GM19023 (cell line): ENCODE data around the gene PSMB5.

Experiments
- ATAC-seq: cut with Tn5 transposase; IDR thresholded peaks from one replicate; pipeline ENCODE4 v1.9.1; 2021; ENCODE audit warnings: mild to moderate bottlenecking, moderate library complexity; ENCODE audit not compliant: unreplicated experiment

The PSMB5 gene

DNA sequence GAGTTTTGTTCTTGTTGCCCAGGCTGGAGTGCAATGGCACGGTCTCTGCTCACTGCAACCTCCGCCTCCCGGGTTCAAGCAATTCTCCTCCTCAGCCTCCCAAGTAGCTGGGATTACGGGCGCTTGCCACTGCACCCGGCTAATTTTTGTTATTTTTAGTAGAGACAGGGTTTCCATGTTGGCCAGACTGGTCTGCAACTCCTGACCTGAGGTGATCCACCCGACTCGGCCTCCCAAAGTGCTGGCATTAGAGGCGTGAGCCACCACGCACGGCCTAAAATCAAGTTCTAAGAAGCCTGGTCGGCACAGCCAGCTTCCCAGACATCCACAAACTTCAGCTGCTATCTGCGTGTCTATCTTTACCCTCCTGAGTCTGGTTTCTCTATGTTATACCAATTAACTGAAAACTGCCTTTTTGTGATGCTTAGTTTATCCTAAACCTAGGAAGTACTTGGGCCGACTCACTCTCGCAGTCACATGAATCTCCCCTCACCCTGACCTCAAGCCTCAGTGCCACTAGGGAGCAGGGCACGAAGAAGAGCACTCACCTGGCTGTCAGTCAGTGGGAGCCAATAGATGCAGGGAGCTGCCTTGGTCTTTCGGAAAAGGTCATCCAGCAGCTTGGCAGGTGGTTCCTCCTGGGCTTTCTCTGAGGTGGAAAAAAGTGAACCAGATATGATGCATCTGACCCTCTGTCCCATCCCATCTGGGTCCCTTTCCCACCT is 26.0 kb upstream of the PSMB5 start:
- no peak for ATAC-seq

- no peak for ATAC-seq
These were observed 24.2 kb upstream of the PSMB5 start for GRCh38 chr14:23058654-23059504.

- peak; percentile 60 for ATAC-seq
These were observed 23.3 kb upstream of the PSMB5 start for GRCh38 chr14:23057757-23058653.

- ATAC-seq, result peak; percentile 44
These were observed 22.5 kb upstream of the PSMB5 start, which contains the start of gene CDH24 for GRCh38 chr14:23056956-23057756. CDH24 (minus strand) TSS chr14:23057520; CDS start chr14:23055733, 1,787 bp downstream.

GRCh38 chr14:23056145-23056955 is 21.6 kb upstream of the PSMB5 start:
- peak; percentile 69 for ATAC-seq

DNA sequence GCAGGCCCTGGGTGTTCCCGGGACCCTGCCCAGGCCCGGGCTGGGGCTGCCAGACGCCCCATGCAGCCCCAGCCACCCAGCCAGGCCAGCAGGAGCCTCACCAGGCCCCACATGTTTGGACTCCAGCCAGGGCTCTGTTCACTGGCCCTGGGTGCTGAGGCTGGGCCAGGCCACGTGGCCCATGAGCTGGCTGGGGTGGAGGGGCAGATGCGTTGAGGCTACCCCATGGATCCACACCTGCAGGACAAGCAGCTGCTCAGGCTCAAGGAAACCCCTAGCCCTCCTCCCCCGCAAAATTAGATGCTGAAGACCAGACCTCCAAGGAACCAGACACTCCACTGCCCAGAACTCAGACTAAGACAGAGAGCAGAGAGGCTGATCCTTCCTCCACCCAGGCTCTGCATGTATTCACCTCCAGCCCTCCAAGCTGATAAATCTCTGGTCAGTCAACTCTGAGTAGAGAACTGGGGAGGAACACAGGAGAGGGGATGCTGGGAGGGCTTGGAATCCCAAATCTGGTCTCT is 21.0 kb upstream of the PSMB5 start:
- ATAC-seq, result no peak

DNA sequence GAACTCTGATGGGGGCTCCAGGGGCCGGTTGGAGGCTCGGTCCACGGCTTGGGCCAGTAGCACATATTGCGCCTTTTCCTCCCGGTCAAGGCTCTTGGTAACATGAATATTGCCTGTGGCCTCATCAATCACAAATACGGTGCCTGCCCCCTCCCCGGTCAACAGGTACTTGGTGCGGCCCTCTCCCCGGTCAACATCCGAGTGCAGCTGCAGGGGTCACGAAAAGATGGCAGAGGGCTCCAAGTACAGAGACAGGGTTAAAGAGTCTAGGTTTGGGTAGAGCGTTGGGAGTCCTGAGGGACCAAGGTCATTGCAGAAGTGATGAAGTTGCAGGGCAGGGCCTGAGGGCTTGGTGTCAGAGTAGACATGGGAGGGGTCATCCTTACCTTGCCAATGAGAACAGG is 20.4 kb upstream of the PSMB5 start:
- ATAC-seq, result no peak

GRCh38 chr14:23054000-23054811 is 19.5 kb upstream of the PSMB5 start:
- ATAC-seq, result no peak

DNA sequence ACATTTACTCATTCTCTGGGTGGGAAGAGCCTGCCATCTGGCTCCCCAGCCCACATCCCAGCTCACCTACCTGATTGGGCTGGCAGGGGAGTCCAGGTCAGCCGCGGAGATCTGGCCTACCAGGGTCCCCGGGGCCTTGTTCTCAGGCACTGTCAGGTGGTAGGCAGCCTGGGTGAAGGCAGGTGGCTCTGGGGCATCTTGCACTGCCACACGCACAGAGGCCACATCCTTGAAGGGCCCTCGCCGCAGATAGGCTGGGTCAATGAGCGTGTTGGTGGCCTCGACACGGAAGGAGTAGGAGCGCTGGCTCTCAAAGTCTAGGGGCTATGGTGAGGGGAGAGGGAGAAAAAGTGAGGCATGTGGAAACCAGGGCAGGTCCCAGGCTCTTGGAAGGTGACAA is 18.7 kb upstream of the PSMB5 start:
- no peak for ATAC-seq

- no peak for ATAC-seq
These were observed 18.0 kb upstream of the PSMB5 start for GRCh38 chr14:23052671-23053070.

DNA sequence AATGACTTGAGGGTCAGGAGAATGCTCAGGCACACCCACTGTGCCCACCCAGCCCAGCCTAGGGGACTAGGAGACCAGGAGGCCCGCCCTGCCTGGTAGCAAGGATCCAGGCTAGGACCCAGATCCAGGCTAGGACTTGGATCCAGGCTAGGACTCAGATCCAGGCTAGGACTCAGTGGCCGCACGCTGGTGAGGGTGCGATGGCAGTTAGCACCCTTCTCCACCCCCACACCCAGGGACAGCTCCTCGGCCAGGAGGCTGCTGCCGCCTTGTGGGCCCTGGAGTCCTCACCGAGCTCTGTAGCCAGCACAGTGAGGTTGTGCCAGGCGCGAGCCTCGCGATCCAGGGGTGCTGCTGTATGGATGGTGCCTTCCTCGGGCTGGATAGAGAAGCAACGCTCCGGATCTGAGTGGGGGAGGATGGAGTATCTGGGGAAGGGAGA is 17.5 kb upstream of the PSMB5 start:
- no peak for ATAC-seq

GRCh38 chr14:23051141-23052057 is 16.7 kb upstream of the PSMB5 start:
- ATAC-seq, result no peak

- ATAC-seq, result no peak
These were observed 14.3 kb upstream of the PSMB5 start for GRCh38 chr14:23049011-23049410.

DNA sequence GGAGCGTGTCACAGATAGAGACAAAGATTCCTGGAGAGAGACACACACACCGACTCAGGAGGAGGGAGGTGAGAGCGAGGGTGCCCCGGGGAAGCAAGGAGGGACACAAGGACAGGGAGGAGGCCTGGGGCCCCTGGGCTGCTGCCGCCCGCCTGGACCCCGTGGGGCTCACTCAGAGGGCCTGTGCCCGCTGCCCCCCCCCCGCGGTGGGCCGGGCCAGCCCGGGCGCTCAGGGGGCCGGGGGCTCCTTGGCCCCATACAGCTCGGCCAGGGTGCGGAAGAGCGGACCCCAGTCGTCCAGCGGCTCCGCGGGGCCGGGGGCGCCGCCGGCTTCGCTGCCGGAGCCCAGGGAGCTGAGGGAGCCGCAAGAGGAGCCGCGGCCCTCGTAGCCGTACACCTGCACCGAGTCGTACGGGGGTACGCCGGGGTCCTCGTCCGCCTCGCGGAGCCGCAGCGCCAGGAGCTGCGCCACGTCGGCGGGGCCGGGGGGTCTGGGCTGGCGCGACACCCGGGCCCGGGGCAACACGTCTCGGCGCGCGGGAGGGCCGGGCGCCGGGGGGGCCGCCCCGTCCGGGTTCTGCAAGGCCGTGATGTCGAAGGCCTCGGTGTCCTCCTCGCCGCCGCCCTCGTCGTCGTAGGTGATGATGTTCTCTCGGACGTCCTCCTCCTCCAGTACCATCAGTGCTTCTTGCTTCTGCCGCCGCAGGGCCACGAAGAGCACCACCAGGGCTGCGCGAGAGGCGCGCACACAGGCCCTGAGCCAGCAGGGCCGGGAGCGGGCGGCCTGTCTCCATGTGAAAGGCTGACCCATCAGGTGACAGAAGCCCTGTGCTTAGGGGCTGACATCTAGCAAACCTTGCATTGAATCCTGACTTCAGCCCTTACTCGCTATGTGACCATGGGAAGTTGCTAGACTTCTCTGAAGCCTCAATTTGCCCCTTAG is 13.3 kb upstream of the PSMB5 start:
- ATAC-seq, result no peak

- no peak for ATAC-seq
These were observed 12.4 kb upstream of the PSMB5 start for GRCh38 chr14:23047034-23047634.
